Measurements from ENCODE around the gene DNMT1. TPM values are rescaled to one million over a fixed set of nuclear protein-coding genes. Genes with fewer than 3 reads are reported as not detected.
A peak's percentile ranks its signal among the peaks of the same experiment; 100 is the strongest.

The DNMT1 gene
- total RNA-seq, 1 experiment from 2014 or later: 259 TPM

- Histone ChIP-seq H3K79me2 (ENCODE audit: low read length) (peaks cover 26% of the 10 kb centered on the region), H3K27me3 (ENCODE audit: low read length) (no peaks in the 10 kb centered on the region), H3K36me3 (ENCODE audit: low read depth, low read length) (peaks cover 20% of the 10 kb centered on the region), H2AFZ (ENCODE audit: low read length) (no peak overlapping the region), H3F3A (ENCODE audit: low read length, unreplicated experiment) (peaks cover 8% of the 10 kb centered on the region), H3K4me2 (ENCODE audit: low read length) (no peak overlapping the region), H3K27ac (ENCODE audit: low read length) (no peak overlapping the region), H3K4me3 (ENCODE audit: low read length) (no peak overlapping the region), H3K9me3 (ENCODE audit: low read length) (no peaks in the 10 kb centered on the region), H3K4me1 (ENCODE audit: insufficient read depth, low read length) (peaks cover 20% of the 10 kb centered on the region), H4K20me1 (ENCODE audit: low read length) (no peaks in the 10 kb centered on the region), H3K9me2 (replicated peaks; ENCODE audit: low read length) (no peaks in the 10 kb centered on the region), H3K9ac (ENCODE audit: low read length) (no peak overlapping the region)
- DNase-seq (no peak), ATAC-seq (no peak)
- intact Hi-C loops (cut with micrococcal nuclease): no loop called here
- CTCF ChIA-PET: no interaction called here
- TF ChIP-seq EZH2phosphoT487 (IDR thresholded peaks at IDR 0.05; ENCODE audit: borderline replicate concordance, low read length) (no peak), EZH2 (IDR thresholded peaks at IDR 0.05; ENCODE audit: low read length, unreplicated experiment) (no peak)
- TF ChIP-seq, protein P1, sequence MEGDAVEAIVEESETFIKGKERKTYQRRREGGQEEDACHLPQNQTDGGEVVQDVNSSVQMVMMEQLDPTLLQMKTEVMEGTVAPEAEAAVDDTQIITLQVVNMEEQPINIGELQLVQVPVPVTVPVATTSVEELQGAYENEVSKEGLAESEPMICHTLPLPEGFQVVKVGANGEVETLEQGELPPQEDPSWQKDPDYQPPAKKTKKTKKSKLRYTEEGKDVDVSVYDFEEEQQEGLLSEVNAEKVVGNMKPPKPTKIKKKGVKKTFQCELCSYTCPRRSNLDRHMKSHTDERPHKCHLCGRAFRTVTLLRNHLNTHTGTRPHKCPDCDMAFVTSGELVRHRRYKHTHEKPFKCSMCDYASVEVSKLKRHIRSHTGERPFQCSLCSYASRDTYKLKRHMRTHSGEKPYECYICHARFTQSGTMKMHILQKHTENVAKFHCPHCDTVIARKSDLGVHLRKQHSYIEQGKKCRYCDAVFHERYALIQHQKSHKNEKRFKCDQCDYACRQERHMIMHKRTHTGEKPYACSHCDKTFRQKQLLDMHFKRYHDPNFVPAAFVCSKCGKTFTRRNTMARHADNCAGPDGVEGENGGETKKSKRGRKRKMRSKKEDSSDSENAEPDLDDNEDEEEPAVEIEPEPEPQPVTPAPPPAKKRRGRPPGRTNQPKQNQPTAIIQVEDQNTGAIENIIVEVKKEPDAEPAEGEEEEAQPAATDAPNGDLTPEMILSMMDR (conservative IDR thresholded peaks at IDR 0.05; ENCODE audit: low read depth, low read length): no peak
- no TSS peak for BruUV-seq (replicated peaks)
- POLR2A ChIA-PET (ENCODE audit: unreplicated experiment): no interaction called here
Observed at GRCh38 chr19:10116866-10117616, 77.7 kb downstream of the DNMT1 start.

DNA sequence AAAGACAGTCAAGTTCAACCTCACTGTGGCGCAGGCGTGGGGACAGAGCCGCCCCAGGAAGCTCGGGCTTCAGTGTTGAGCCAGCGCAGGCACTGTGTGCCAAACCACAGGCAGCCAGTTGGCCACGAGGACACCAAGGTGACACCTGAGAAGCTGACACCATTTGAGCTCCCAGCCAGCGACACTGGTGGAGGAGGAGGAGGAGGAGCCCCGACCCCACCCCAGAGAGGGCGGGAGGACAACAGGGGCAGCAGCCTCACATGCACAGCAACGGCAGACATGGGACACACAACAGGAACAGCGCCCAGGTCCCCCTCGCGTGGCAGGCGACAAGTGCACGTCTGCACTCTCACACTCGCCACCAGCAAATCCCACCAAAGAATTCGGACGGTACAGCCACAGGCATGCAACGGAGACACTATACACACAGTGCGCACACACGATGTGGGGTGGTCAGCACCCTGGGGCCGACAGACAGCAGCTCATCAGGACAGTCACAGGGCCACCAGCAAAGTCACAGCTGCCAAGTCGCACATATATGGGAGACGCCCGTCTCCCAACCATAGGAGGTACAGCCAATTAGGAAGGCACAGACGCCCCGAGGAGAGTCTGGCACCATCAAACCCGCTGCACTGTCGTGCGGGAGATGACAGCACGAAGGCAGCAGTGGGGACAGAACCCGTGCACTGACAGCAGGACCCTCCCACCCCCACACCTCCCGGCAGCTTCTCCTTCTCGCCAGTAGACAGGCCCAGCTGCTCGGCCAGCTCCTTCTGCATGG is 78.5 kb downstream of the DNMT1 start:
- Histone ChIP-seq H3K27ac (ENCODE audit: low read length) (no peak overlapping the region), H3K9me3 (ENCODE audit: low read length) (no peaks in the 10 kb centered on the region), H3K36me3 (ENCODE audit: low read depth, low read length) (peaks cover 23% of the 10 kb centered on the region), H4K20me1 (ENCODE audit: low read length) (0 out of 2 replicates have a peak, but pooled peaks cover 3% of the 10 kb centered on the region), H3K4me2 (ENCODE audit: low read length) (no peak overlapping the region), H3K27me3 (ENCODE audit: low read length) (no peaks in the 10 kb centered on the region), H3K4me1 (ENCODE audit: insufficient read depth, low read length) (peaks cover 12% of the 10 kb centered on the region), H3K4me3 (ENCODE audit: low read length) (no peak overlapping the region), H3K9ac (ENCODE audit: low read length) (no peak overlapping the region), H2AFZ (ENCODE audit: low read length) (no peak overlapping the region), H3K79me2 (ENCODE audit: low read length) (peaks cover 26% of the 10 kb centered on the region), H3K9me2 (replicated peaks; ENCODE audit: low read length) (no peaks in the 10 kb centered on the region), H3F3A (ENCODE audit: low read length, unreplicated experiment) (peaks cover 12% of the 10 kb centered on the region)
- BruUV-seq (replicated peaks): no TSS peak
- POLR2A ChIA-PET (ENCODE audit: unreplicated experiment): interaction anchor here (0.6 kb wide), 1 partner anchor 20 kb away, joined by 6 read pairs; no protein-coding TSS in a partner anchor
- no peak for TF ChIP-seq EZH2 (IDR thresholded peaks at IDR 0.05; ENCODE audit: low read length, unreplicated experiment)
- TF ChIP-seq EZH2phosphoT487 (IDR thresholded peaks at IDR 0.05; ENCODE audit: borderline replicate concordance, low read length): no peak
- TF ChIP-seq, protein P1 (conservative IDR thresholded peaks at IDR 0.05; ENCODE audit: low read depth, low read length): no peak
- intact Hi-C loops (cut with micrococcal nuclease): no loop called here
- ATAC-seq (no peak), DNase-seq (peak; percentile 20)
- CTCF ChIA-PET: no interaction called here

Measured in PC-3 (cell line).